T-helper 1 cell treated with Interleukin-12 subunit alpha and Interleukin-12 subunit beta and Interleukin-4 antibody, amounts not matched to agents 30 μg/mL and 1 μg/mL, for 36 hours (primary cell): Measurements from ENCODE around the gene TRMO.

Experiments used
- H3K27ac Mint-ChIP-seq: one replicate; pipeline ENCODE4 v1.8.0; 2021; ENCODE audit warnings: mild to moderate bottlenecking, mixed read lengths
- H3K27me3 Mint-ChIP-seq: one replicate; pipeline ENCODE4 v1.8.0; 2021; ENCODE audit warnings: low read depth, mixed read lengths
- H3K36me3 Mint-ChIP-seq: one replicate; pipeline ENCODE4 v1.8.0; 2021; ENCODE audit warnings: low read depth, mixed read lengths
- H3K4me1 Mint-ChIP-seq: one replicate; pipeline ENCODE4 v1.8.0; 2021; ENCODE audit warnings: low read depth, mixed read lengths
- H3K4me3 Mint-ChIP-seq: one replicate; pipeline ENCODE4 v1.8.0; 2021; ENCODE audit warnings: mild to moderate bottlenecking, moderate library complexity, mixed read lengths
- H3K9me3 Mint-ChIP-seq: one replicate; pipeline ENCODE4 v1.8.0; 2021; ENCODE audit warnings: mixed read lengths

The TRMO gene

DNA sequence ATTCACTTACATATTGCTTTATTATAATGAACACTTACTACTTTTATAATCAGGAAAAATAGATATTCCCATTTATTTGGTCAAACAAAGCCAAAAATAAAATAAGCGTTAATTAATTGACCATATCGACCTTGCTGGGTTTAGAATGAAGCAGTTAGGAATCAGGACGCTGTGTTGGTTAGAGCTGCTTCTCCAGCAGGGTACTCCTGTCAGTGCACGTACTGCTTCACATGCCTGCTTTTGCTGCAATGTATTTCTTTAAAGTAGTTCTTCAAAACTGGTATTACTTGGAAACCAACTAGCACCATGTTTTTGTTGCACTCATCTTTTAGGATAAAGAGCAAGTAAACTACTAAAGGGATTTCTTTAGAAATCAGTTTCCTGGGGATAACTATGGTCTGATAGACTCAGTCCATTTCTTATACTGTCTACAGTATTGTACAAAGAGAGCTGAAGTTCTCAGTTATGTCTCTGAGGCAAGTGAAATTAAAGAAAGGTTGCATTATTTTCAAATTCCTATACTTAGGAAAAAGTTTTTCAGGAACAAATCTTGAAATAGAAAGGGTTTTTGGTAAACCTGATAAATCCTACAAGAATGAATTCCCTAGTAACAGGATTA lies 6.8 kb upstream of the TRMO start:
- Mint-ChIP-seq H3K4me1 (peaks cover 21% of the 10 kb centered on the region), H3K9me3 (no peaks in the 10 kb centered on the region), H3K36me3 (no peaks in the 10 kb centered on the region), H3K4me3 (no peak overlapping the region), H3K27ac (no peak overlapping the region), H3K27me3 (no peaks in the 10 kb centered on the region)

- Mint-ChIP-seq H3K27ac (no peak overlapping the region), H3K27me3 (peaks cover 3% of the 10 kb centered on the region), H3K9me3 (no peaks in the 10 kb centered on the region), H3K4me3 (no peak overlapping the region), H3K36me3 (peaks cover 4% of the 10 kb centered on the region), H3K4me1 (peaks cover 33% of the 10 kb centered on the region)
Observed at GRCh38 chr9:97925497-97926334, 3.4 kb upstream of the TRMO start.

DNA sequence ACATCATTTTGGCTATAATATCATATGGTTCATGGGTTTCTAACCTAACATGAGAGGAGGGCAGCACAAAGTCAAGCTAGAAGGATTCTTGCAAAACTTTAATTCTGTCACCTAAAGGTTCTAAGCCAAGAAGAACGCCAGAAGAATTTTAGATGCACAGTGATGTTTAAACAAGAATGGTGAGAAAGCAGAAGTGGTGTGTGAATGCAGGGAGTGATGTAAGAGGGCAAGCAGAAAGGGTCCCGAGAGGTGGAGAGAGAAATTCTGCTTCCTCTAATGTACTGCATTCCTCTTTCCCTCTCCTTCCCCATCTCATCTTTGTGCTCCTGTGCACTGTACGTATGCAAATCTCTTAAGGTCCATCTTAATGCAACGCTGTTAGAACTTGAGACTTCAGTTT lies 2.1 kb upstream of the TRMO start:
- peaks cover 37% of the 10 kb centered on the region for H3K4me1 Mint-ChIP-seq
- H3K27ac Mint-ChIP-seq: no peak overlapping the region
- no peak overlapping the region for H3K4me3 Mint-ChIP-seq

GRCh38 chr9:97923529-97924108 lies 1.3 kb upstream of the TRMO start:
- H3K4me3 Mint-ChIP-seq: peak overlapping the region; percentile 95
- H3K27me3 Mint-ChIP-seq: peaks cover 3% of the 10 kb centered on the region
- H3K36me3 Mint-ChIP-seq: peaks cover 8% of the 10 kb centered on the region
- H3K9me3 Mint-ChIP-seq: no peaks in the 10 kb centered on the region
- H3K4me1 Mint-ChIP-seq: peaks cover 40% of the 10 kb centered on the region
- H3K27ac Mint-ChIP-seq: peak overlapping the region; percentile 99

More for the DNA sequence above, 2.1 kb upstream of the TRMO start:
- Mint-ChIP-seq H3K9me3 (no peaks in the 10 kb centered on the region), H3K36me3 (peaks cover 5% of the 10 kb centered on the region), H3K27me3 (peaks cover 3% of the 10 kb centered on the region)

GRCh38 chr9:97919217-97919813 lies 3.0 kb downstream of the TRMO start:
- H3K4me3 Mint-ChIP-seq: peak overlapping the region; percentile 77
- peaks cover 23% of the 10 kb centered on the region for H3K36me3 Mint-ChIP-seq
- peak overlapping the region; percentile 90 for H3K27ac Mint-ChIP-seq
- peaks cover 46% of the 10 kb centered on the region for H3K4me1 Mint-ChIP-seq
- no peaks in the 10 kb centered on the region for H3K9me3 Mint-ChIP-seq
- H3K27me3 Mint-ChIP-seq: peaks cover 3% of the 10 kb centered on the region

- peaks cover 40% of the 10 kb centered on the region for H3K4me1 Mint-ChIP-seq
- peaks cover 28% of the 10 kb centered on the region for H3K36me3 Mint-ChIP-seq
- peaks cover 3% of the 10 kb centered on the region for H3K27me3 Mint-ChIP-seq
- no peaks in the 10 kb centered on the region for H3K9me3 Mint-ChIP-seq
- H3K27ac Mint-ChIP-seq: peak overlapping the region; percentile 90
- peak overlapping the region; percentile 77 for H3K4me3 Mint-ChIP-seq
Observed at GRCh38 chr9:97918611-97919010, 3.7 kb downstream of the TRMO start.

GRCh38 chr9:97911970-97912369 lies 10.3 kb downstream of the TRMO start:
- Mint-ChIP-seq H3K27ac (no peak overlapping the region), H3K9me3 (no peaks in the 10 kb centered on the region), H3K36me3 (peaks cover 63% of the 10 kb centered on the region), H3K4me1 (peaks cover 32% of the 10 kb centered on the region), H3K4me3 (no peak overlapping the region), H3K27me3 (no peaks in the 10 kb centered on the region)

DNA sequence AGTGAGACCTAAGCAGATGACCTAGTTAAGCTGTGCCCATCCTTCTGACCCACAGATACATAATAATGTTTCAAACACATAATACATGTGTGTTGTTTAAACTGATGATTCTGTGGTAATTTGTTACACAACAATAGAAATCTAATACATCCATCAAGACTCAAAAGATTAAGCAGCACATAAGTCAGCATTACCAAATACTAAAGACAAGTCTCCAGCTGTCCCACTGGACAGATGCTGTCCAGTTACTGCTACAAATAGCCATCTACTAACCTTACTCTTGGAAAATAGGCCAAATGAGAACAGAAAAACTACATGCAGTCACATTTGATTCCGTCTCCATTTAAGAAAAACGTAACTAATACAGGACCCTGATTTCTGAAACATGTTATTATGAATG lies 10.8 kb downstream of the TRMO start:
- Mint-ChIP-seq H3K27ac (no peak overlapping the region), H3K4me1 (peaks cover 35% of the 10 kb centered on the region), H3K4me3 (no peak overlapping the region), H3K27me3 (no peaks in the 10 kb centered on the region), H3K9me3 (no peaks in the 10 kb centered on the region), H3K36me3 (peaks cover 62% of the 10 kb centered on the region)

DNA sequence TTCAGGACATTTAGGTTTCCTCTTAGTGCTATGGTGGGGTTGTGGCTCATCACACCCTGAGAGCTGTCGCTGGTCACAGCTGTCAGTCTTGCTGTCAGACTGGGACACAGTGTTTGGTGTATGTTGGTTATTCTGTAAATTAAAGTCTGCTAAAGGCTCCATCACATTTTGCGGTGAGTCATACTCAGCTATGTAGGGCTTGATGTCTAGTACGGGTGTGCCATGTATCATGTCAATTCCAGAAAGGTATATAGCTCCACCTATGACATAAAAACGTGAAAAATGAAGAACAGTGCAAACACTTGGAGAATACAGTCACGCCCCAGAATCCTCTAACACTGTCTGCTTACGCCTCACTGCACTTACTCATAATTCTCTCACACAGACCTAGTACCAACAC lies 11.9 kb downstream of the TRMO start:
- Mint-ChIP-seq H3K36me3 (peaks cover 61% of the 10 kb centered on the region), H3K9me3 (no peaks in the 10 kb centered on the region), H3K27ac (peak overlapping the region; percentile 55), H3K27me3 (no peaks in the 10 kb centered on the region), H3K4me3 (no peak overlapping the region), H3K4me1 (peaks cover 43% of the 10 kb centered on the region)

GRCh38 chr9:97908705-97909104 lies 13.6 kb downstream of the TRMO start:
- Mint-ChIP-seq H3K27ac (peak overlapping the region; percentile 78), H3K36me3 (peaks cover 54% of the 10 kb centered on the region), H3K9me3 (no peaks in the 10 kb centered on the region), H3K4me3 (peak overlapping the region; percentile 36), H3K4me1 (peaks cover 52% of the 10 kb centered on the region), H3K27me3 (no peaks in the 10 kb centered on the region)

DNA sequence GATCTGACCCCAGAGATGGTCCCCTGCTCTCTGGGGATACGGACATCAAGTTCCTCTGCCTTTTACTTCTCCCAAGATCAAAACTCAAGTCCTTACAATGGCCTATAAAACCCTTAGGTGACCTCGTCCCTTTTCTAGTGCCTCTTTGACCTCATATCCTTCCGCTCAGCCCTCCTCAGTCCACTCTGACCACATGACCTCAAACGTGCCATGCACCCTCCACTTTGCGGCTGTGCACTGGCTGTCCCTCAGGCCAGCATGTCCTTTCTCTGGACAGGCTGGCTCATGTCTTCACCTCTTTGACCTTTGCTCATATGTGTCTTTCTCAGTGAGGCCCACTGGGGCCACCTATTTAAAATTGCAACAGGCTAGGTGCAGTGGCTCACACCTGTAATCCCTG lies 14.7 kb downstream of the TRMO start:
- peaks cover 59% of the 10 kb centered on the region for H3K4me1 Mint-ChIP-seq
- peaks cover 51% of the 10 kb centered on the region for H3K36me3 Mint-ChIP-seq
- peak overlapping the region; percentile 80 for H3K4me3 Mint-ChIP-seq
- peak overlapping the region; percentile 94 for H3K27ac Mint-ChIP-seq
- no peaks in the 10 kb centered on the region for H3K27me3 Mint-ChIP-seq
- no peaks in the 10 kb centered on the region for H3K9me3 Mint-ChIP-seq

DNA sequence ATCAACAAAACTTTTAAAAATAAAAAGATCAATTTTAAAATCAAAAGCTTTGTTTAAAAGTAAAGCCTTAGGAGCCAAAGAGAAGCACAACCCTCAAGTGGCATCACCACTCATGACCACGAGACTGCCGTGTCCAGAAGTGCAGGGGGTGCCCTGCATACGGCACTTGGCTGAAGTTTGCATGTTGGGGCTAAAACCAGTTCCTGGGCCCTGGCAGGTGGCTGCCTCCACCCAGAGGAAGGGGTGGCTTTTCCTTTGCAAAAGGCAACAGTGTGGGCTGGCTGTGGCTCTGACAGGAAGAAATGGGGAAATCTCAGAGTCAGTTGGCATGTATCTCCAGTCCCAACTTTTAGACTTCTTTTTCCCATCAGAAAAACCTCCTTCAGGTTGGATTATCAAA lies 15.3 kb downstream of the TRMO start:
- no peaks in the 10 kb centered on the region for H3K27me3 Mint-ChIP-seq

GRCh38 chr9:97906236-97906831 lies 16.0 kb downstream of the TRMO start:
- peaks cover 61% of the 10 kb centered on the region for H3K4me1 Mint-ChIP-seq
- peak overlapping the region; percentile 94 for H3K27ac Mint-ChIP-seq
- no peaks in the 10 kb centered on the region for H3K9me3 Mint-ChIP-seq
- H3K27me3 Mint-ChIP-seq: no peaks in the 10 kb centered on the region
- peaks cover 44% of the 10 kb centered on the region for H3K36me3 Mint-ChIP-seq
- peak overlapping the region; percentile 80 for H3K4me3 Mint-ChIP-seq

More for the DNA sequence above, 15.3 kb downstream of the TRMO start:
- H3K27ac Mint-ChIP-seq: peak overlapping the region; percentile 94
- H3K4me1 Mint-ChIP-seq: peaks cover 61% of the 10 kb centered on the region
- H3K36me3 Mint-ChIP-seq: peaks cover 47% of the 10 kb centered on the region
- H3K4me3 Mint-ChIP-seq: peak overlapping the region; percentile 80
- no peaks in the 10 kb centered on the region for H3K9me3 Mint-ChIP-seq

- Mint-ChIP-seq H3K27ac (peak overlapping the region; percentile 88), H3K9me3 (no peaks in the 10 kb centered on the region), H3K4me1 (peaks cover 62% of the 10 kb centered on the region), H3K4me3 (peak overlapping the region; percentile 76), H3K36me3 (peaks cover 43% of the 10 kb centered on the region), H3K27me3 (no peaks in the 10 kb centered on the region)
Observed at GRCh38 chr9:97905228-97905627, 17.1 kb downstream of the TRMO start.
